A549 (cell line): ENCODE measurements around the gene PNMA1.

Experiments used
- CHD2 ChIP-seq: fragments of 150-350 bp; IDR thresholded peaks from 2 replicates; pipeline ENCODE4 v1.6.1; 2014; ENCODE audit warnings: low read length; ENCODE audit not compliant: partially characterized antibody
- CTCF ChIP-seq: fragments of >200 bp; sonication (Bioruptor Twin); formaldehyde crosslinking; IDR thresholded peaks from 3 replicates; pipeline ENCODE4 v1.5.1; 2016
- E2F6 ChIP-seq: IDR thresholded peaks from 2 replicates; pipeline ENCODE4 v1.6.1; 2012; ENCODE audit warnings: low read depth, borderline replicate concordance
- ELK1 ChIP-seq: fragments of 150-350 bp; IDR thresholded peaks from 2 replicates; pipeline ENCODE4 v1.6.1; 2014; ENCODE audit warnings: low read depth, mild to moderate bottlenecking, low read length
- HDAC2 ChIP-seq: fragments of 200-600 bp; sonication (generic); IDR thresholded peaks from 2 replicates; pipeline ENCODE4 v1.6.1; 2016
- HEYL ChIP-seq: fragments of 250-450 bp; sonication (Bioruptor Pico); IDR thresholded peaks from 2 replicates; pipeline ENCODE4 v1.8.0; 2021; ENCODE audit warnings: mild to moderate bottlenecking, moderate library complexity
- PHF8 ChIP-seq: fragments of 200-600 bp; sonication (generic); IDR thresholded peaks from 2 replicates; pipeline ENCODE4 v1.6.1; 2016; ENCODE audit warnings: low read depth, mild to moderate bottlenecking, antibody characterized with exemption, moderate library complexity, borderline replicate concordance
- POLR2A ChIP-seq: IDR thresholded peaks from 2 replicates; pipeline ENCODE4 v1.6.1; 2012; ENCODE audit warnings: mild to moderate bottlenecking, low read length
- RARB ChIP-seq: fragments of 250-450 bp; sonication (Bioruptor Pico); IDR thresholded peaks from 2 replicates; pipeline ENCODE4 v1.8.0; 2021; ENCODE audit warnings: mild to moderate bottlenecking, moderate library complexity
- REST ChIP-seq: fragments of 200-600 bp; sonication (generic); IDR thresholded peaks from 2 replicates; pipeline ENCODE4 v1.6.1; 2016; ENCODE audit warnings: antibody characterized with exemption, mild to moderate bottlenecking, moderate library complexity
- TP53 ChIP-seq: fragments of 250-450 bp; sonication (Bioruptor Pico); IDR thresholded peaks from 2 replicates; pipeline ENCODE4 v1.5.0; 2021; ENCODE audit warnings: mild to moderate bottlenecking, moderate library complexity
- ZC3H11A ChIP-seq: fragments of 450-650 bp; IDR thresholded peaks from 2 replicates; pipeline ENCODE4 v1.6.1; 2014; ENCODE audit warnings: antibody characterized with exemption, mild to moderate bottlenecking

GRCh38 chr14:73720636-73721035 is 6.5 kb upstream of the PNMA1 start:
- TF ChIP-seq CTCF = no peak
- TF ChIP-seq ZC3H11A = no peak
- TF ChIP-seq REST = no peak
- TF ChIP-seq POLR2A = no peak
- no peak for TF ChIP-seq TP53 (CRISPR knock-in tag)
- no peak for TF ChIP-seq CHD2
- no peak for TF ChIP-seq E2F6
- no peak for TF ChIP-seq HDAC2
- TF ChIP-seq HEYL (CRISPR knock-in tag) = no peak
- TF ChIP-seq RARB = no peak
- TF ChIP-seq ELK1 = no peak
- TF ChIP-seq PHF8 = no peak
